ENCODE measurements around the gene NME2. TPM values are rescaled to one million over a fixed set of nuclear protein-coding genes. Genes with fewer than 3 reads are reported as not detected.
"Not testable (repeated sequence)": the region's sequence is repeated elsewhere in the genome, so short reads cannot be mapped to it uniquely, and the experiment has no call there.

NME2 gene
- 508 TPM for total RNA-seq
- long read RNA-seq, transcript NME2-205 (5 exons, 826 nt), result major isoform, 100 of 129 reads
- long read RNA-seq, transcript NME2-202 (4 exons, 866 nt), result minor isoform, 20 of 129 reads
- long read RNA-seq, partial matches to known transcripts, result 2 of 129 reads
- long read RNA-seq, other reads (novel, unspliced or antisense), result 3 of 129 reads

DNA sequence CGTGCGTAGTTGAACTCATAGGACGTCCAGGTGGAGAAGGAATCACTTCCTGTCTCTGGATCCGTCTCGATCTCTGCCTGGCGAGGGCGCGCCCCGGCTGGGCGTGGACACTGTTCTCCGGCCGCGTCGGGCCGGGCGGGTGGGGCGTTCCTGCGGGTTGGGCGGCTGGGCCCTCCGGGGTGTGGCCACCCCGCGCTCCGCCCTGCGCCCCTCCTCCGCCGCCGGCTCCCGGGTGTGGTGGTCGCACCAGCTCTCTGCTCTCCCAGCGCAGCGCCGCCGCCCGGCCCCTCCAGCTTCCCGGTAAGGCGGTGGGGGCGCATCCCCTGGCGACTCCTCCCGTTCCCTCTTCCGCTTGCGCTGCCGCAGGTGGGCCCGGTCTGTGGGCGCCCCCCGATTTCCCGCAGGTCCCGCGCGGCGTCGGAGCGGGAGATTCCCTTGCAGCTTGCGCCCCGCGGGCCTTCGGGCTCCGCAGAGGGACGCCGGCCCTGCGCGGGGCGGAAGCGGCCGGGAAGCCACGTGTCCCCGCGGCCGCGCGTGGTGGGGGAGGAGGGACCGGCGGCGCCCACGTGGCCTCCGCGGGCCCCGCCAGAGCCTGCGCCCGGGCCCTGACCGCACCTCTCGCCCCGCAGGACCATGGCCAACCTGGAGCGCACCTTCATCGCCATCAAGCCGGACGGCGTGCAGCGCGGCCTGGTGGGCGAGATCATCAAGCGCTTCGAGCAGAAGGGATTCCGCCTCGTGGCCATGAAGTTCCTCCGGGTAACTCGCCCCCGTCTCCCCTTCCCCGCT is at the start of gene NME2:
Gene NME2, plus strand, starts transcription at position 214 of the 789 bp plus-strand sequence. Its CDS starts 420 bp downstream, at position 634.
- DNase-seq (ENCODE audit: low spot score), result peak; percentile 98

DNA sequence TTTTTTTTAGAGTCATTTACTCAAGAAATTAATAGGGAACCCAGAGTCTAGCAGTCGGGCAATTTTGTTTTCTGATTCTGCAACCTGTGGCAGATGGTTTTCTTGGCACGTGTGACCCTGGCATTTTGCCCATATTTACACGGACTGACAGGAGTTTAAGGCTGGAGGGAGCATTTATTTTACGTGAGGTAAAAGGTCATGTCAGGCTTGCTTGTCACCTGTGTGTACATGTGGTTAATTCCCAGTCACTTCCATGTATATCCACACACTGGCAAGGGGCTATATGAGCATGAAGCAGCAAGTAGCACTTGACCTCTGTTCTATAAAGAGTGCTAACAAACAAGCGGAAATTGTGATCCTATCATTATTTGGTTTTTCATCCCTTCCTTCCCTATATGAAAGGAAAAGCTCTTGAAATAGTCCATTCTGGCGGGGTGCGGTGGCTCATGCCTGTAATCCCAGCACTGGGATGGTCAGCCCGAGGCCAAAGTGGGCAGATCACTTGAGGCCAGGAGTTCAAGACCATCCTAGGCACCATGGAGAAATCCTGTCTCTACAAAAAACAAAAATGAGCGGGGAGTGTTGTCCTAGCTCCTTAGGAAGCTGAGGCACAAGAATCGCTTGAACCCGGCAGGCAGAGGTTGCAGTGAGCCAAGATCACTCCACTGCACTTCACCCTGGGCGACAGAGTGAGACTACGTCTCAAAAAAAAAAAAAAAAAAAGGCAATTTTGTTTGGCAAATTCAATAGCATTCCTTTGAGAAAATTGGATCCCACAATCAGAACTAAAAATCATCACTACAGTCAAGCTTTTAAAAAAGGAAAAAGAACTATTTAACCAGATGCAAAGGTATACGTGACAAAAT is 47.6 kb upstream of the NME2 start:
- DNase-seq (ENCODE audit: low spot score), result no peak

DNA sequence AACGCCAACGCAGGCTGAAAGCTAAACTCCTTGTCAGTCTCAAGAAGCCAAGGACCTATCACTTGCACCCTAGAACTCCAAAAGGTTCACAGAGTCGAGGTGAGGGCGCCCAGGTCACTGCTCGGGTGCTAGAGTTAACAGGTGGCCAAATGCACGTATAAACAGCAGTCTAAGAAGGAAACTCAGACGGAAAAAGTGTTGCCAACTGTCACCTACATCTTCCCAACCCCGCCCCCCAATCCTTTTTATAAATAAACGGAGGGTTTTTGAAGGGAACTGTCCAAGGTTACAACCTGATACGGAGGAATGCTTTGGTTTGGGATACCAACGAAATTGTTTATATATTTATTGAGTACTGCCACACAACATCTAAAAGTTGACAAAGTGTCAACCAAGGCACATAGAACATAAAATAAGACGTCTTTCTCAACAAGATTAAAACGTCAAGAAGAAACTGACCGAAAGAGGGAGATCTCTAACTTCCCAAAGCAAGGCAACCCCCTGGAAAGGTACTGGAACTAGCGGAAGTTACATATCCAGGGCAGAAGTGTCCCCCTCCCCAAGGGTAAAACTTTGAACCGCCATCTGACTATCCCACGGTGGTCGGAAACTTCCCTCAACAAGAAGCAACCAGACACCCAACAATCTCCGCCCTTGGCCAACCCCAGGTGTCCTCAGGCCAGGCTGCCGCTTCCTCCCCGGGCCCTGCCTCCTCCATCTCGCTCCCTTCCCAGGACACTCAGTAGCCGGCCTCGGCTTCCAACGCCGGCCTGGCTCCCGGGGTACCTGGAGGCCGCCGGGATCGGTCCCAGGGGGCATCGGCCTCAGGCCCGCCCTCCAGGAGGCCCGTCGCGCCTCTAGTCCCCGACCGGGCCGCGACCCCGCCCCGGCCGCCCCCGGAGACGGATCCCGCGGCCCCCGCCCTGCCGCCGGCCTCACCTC is 46.5 kb upstream of the NME2 start:
- no peak for DNase-seq (ENCODE audit: low spot score)

DNA sequence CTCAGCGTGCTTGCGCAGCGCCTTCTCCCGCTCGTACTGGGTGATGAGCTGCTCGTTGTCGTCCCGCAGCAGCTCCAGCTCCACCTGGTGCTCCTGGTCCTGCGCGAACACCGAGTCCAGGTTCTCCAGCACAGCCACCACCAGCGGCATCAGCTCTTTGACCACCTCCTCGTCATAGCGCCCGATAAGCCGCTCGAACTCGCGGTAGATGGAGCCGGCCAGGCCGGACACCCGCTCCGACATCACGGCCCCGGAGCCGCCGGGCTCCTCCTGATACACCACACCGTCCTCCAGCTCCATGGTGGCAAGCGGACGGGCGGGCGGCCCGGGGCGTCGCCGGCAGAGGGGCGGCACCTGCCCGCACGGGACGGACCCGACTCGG is 45.9 kb upstream of the NME2 start:
- peak; percentile 89 for DNase-seq (ENCODE audit: low spot score)

DNA sequence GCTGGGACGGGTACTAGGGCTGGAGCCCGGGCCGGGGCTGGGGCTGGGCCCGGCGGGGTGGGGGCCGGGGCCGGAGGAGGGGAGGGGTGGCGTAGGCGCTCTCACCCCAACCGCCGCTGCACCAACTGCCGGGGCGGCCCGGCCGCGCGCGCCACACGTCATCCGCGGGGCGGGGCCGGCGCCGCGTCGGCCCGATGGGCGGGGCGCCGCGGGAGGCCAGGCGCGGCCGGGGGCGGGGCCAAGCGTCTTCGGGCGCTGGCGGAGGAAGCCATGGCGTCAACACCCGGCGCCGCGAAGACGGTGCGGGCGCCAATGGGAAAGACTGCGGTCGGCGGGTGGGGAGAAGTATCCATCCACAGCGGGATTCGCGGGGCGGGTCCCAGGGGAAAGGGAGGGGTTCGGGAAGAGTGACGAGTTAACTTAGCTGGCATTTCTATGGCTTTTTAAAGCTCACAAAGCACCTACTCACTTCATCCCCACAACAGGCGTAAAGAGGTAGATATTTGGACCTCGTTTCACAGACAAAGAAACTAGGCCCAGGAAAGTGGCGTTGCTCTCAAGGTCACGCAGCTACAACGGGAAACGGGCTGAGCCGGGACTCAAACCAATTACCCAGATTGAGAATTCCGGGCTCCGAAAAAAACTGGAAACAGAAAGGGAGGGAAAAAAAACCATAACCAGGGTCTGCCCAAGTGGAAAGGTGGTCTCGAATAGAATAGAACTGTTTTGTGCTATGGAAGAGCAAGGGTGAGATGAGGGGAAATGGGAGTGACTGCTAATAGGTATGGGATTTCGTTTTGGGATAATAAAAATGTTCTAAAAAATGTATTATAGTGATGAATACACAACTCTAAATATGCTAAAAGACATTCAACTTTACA is 45.2 kb upstream of the NME2 start, which contains the start of gene SPAG9:
Gene SPAG9, minus strand, starts transcription at position 130 of the 881 bp plus-strand sequence. CDS start 212 bp downstream, outside the sequence.
- DNase-seq (ENCODE audit: low spot score), result peak; percentile 99

DNA sequence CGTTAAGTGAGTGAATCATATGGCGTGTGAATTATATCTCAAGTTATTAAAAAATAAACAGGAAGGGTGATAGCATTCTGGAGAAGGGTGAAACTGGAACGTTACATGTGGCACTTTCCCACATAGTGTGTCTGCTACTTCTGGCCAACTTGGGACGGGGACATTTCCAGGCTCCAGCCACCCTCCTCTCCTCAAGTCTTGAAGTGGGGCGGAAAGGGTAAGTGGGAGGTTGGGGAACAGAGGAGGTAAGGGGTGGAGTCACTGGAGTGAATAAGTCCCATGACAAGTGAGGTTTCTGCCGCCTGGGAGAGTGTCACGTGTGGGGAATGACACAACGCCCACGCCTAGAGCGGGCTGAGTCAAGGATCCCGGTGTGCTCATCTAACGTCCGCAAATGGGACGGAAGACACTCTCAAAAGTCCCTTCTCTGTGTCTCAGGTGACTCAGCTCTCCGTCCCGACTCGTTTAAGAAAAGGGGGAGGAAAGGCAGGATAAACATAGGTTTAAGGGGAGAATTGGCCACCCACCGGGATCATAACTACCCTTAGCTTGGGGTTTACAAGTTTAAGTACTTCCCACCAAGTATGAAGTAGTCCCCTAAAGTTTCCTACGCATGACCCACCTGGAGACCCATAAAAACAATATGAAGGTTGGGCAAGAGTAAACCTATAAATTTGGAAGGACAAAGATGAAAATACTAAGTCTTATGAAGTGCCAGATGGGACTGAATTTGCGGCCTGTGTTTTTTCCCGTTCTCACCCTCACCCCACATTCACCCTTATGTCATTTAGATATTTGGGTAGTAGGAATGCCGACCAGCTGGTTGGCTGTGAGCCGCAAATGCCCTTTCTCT is 44.4 kb upstream of the NME2 start:
- peak; percentile 95 for DNase-seq (ENCODE audit: low spot score)

DNA sequence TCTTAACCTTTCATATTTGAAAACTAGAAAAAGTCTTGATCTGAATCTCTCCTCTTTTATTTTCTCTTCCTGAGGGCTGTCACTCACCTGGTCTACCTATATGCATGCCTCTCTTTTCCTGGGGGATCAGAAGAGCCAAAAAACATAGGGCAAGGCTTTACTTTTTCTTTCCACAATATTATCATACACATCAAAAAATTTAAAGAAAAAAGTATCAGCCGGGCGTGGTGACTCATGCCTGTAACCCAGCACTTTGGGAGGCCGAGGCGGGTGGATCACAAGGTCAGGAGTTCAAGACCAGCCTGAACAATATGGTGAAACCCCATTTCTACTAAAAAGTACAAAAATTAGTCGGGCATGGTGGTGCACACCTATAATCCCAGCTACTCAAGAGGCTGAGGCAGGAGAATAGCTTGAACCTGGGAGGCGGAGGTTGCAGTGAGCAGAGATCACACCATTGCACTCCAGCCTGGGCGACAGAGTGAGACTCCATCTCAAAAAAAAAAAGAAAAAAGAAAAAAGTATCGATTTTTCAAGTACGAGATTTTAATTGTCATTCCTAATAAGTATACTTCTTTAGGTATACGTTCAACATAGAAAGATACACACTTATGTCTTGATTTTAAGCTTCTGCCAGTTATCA is 43.6 kb upstream of the NME2 start:
- not testable (repeated sequence) for DNase-seq (ENCODE audit: low spot score)

DNA sequence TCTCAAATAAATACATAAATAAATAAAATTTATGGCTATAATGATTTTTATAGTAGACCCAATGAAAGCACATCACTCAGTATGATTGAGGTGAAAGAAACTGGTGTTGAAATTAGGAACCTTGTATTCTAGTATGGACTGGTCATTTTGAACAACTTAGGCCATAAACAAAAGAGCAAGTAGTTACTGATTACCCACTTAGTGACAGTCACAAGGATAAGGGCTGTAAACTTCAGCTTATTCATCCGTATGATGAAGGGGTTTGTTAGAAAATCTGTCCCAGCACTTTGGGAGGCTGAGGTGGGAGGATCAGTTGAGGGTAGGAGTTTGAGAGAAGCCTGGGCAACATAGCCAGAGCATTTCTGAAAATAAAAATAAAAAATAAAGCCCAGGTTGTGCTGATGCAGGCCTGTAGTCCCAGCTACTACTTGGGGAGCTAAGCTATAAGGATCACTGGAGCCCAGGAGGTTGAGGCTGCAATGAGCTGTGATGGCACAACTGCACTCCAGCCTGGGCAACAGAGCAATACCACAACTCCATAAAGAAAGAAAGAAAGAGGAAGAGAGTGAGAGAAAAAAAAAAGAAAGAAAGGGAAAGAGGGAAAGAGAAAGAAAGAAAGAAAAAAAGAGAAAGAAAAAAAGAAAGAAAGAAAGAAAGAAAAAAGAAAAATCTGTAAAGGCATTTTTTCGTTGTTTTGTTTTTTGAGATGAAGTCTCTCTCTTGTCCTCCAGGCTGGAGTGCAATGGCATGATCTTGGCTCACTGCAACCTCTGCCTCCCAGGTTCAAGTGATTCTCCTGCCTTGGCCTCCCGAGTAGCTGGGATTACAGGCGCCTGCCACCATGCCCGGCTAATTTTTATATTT is 41.3 kb upstream of the NME2 start:
- DNase-seq (ENCODE audit: low spot score), result no peak

DNA sequence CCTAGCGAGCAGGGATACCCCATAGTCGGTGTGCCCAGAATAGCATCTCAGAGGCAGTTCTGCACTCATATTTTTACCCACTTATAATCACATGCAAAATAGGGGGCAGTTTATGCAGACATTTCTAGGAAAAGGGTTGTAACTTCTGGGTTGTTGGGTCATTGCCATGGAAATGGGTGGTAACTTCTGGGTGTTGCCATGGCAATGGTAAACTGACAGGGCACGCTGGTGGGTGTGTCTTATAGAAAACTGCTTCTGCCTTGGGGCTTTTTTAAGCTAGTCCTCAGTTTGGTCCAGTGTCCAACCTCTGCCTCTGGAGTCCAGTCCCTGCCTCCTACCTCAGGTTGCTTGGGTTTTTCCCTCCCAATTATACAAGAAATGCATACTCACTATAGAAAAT is 38.1 kb upstream of the NME2 start:
- DNase-seq (ENCODE audit: low spot score), result no peak

DNA sequence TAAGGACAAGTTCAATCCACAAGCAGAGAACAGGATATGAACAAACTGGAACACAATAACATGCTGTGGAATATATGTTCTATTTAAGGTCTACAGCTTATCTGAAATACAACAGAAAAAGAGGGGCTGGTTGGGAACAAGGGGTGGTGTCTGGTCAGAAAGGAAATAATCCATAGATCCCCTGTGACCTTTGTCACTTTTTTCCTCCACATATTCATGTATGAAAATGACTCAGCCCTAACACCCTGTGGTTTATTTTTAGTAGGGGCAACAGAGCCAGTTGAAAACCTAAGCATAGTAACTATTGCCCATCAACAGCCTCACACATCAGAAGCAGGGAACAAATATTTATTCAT is 33.3 kb upstream of the NME2 start:
- no peak for DNase-seq (ENCODE audit: low spot score)

DNA sequence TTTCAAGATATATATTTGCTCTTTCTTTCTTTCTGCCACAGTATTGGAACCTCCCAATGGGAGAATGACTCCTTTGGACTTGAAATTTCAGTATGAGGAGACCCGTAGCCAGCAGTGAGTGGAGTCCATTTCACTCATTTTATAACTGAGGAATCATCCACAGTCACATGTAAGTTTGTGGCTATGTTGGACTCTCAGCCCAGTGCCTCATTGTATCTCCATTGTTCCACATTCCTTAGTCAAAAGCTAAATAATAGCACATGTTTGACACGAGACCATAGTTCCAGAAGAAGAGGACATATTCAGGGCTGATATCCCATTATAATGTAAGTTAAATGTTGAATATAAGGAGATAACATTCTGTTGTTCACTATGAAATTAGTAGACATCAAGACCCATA is 32.8 kb upstream of the NME2 start:
- DNase-seq (ENCODE audit: low spot score), result no peak

DNA sequence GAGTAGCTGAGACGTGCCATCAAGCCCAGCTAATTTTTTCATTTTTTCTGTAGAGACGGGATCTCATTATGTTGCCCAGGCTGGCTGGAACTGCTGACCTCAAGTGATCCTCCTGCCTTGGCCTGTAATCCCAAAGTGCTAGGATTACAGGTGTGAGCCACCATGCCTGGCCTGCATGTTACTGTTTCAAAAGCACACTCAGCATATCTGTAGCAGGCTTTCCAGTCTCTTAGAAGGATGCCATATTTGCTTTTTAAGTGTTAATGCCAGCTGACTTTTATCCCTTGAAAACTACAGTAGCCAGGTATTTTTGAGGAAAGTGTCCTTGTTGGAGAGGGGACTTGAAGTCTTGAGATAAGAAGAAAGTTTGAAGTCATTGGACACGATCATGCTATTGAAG is 30.3 kb upstream of the NME2 start:
- DNase-seq (ENCODE audit: low spot score), result no peak

DNA sequence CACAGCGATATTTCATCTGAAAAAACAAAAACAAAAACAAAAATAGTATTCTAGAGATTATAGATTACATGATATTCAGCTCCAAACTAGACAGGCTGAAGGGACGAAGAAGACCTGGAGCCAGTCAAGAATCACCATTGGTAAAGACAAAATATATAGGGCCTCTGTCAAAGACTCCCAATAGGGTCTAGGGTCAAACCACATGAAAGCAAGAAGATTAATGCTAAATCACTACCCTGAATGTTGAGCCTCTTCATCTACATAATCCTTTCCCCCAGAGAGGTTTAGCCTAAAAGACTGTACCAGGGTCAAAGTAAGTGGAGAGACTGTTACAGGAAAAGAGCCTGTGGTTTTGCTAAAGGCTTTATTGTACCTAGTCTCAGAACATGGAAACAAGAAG is 23.6 kb upstream of the NME2 start:
- no peak for DNase-seq (ENCODE audit: low spot score)

DNA sequence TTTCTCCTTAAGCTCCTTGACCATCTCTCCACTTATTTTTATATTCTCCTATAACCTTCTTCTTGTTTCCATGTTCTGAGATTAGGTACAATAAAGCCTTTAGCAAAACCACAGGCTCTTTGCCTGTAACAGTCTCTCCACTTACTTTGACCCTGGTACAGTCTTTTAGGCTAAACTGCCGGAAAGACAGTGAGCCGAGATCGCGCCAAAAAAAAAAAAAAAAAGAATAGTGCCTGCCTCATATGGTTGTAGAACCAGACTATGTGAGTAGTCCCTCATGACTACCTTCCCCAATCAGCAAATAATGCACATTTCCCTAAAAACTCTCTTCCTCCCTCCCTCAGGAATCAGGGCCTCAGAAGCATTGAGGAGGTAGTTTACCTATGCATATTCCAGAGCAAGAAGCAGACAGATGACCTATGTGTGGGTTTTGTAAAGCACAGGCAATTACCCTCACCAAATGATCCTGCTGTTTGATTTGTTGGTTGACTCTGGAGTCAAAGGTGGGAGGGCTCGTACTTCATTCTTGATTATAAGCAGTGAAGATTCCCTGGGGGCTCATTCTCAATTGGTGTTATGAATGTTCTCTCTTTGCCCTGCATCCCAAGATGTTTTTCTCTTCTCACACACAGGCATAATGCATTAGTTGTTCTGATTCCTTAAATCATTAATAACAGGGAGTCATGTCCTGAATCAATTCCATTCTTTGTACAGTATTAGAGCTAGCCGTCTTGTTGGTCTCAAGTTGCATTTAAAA is 21.8 kb upstream of the NME2 start:
- no peak for DNase-seq (ENCODE audit: low spot score)

DNA sequence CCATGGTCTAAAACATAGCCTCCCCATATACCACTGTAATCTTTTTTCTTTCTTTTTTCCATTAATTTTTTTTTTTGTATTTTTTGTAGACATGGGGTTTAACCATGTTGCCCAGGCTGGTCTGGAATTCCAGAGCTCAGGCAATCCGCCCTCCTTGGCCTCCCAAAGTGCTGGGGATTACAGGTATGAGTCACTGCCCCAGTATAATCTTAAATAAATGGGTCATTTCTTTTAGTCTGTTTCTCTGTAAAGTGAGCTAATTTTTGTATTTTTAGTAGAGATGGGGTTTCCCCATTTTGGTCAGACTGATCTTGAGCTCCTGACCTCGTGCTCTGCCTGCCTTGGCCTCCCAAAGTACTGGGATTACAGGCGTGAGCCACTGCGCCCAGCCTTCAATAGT is 18.6 kb upstream of the NME2 start:
- DNase-seq (ENCODE audit: low spot score), result no peak

DNA sequence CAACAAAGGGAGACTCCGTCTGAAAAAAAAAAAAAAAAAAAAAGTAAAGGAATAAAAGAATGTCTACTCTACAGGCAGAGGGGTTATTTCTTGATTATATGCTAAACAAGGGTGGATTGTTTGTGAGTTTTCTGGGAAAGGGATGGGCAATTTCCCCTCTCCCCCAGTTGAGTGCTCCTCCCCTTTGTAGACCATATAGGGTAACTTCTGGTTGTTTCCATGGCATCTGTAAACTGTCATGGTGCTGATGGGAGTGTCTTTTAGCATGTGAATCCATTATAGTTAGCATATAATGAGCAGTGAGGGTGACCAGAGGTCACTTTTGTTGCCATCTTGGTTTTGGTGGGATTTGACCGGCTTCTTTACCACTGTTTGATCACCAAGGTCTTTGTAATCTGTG is 17.0 kb upstream of the NME2 start:
- DNase-seq (ENCODE audit: low spot score), result no peak

DNA sequence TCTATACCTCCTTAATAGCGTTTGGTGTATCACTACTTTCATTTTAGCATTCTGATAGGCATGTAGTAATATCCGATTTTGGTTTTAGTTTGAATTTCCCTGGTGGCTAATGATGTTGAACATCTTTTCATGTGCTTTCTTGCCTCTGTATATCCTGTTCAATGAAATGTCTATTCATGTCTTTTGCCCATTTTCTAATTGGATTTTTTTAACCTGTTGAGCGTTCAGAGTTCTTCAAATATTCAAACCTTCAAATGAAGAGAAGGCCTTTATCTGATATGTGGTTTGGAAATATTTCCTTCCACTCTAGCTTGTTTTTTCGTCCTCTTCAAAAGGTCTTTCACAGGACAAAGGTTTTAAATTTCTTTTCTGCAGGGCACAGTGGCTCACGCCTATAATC is 15.3 kb upstream of the NME2 start:
- no peak for DNase-seq (ENCODE audit: low spot score)

All from mesenteric fat pad (tissue), 1 donor.